GM18498 (cell line): ENCODE data around the gene RXYLT1.

ENCODE experiments used
- ATAC-seq: cut with Tn5 transposase; IDR thresholded peaks from one replicate; pipeline ENCODE4 v1.9.1; 2021; ENCODE audit warnings: mild to moderate bottlenecking, moderate library complexity; ENCODE audit not compliant: unreplicated experiment

The RXYLT1 gene

GRCh38 chr12:63802012-63802608, 22.4 kb downstream of the RXYLT1 start:
- ATAC-seq = no peak

- ATAC-seq = no peak
These were observed 25.0 kb downstream of the RXYLT1 start for GRCh38 chr12:63804746-63805145.

GRCh38 chr12:63805704-63806672, 26.3 kb downstream of the RXYLT1 start:
- no peak for ATAC-seq

GRCh38 chr12:63808631-63809030, 28.9 kb downstream of the RXYLT1 start:
- ATAC-seq = no peak

- no peak for ATAC-seq
These were observed 29.9 kb downstream of the RXYLT1 start for GRCh38 chr12:63809566-63809965.

- ATAC-seq = no peak
These were observed 31.6 kb downstream of the RXYLT1 start for GRCh38 chr12:63811334-63811733.

GRCh38 chr12:63811755-63812154, 32.0 kb downstream of the RXYLT1 start:
- ATAC-seq = no peak

- peak; percentile 48 for ATAC-seq
These were observed 34.5 kb downstream of the RXYLT1 start for GRCh38 chr12:63814146-63814772.

- ATAC-seq = no peak
These were observed 35.8 kb downstream of the RXYLT1 start for GRCh38 chr12:63815482-63815852.

GRCh38 chr12:63816031-63816430, 36.3 kb downstream of the RXYLT1 start:
- no peak for ATAC-seq

- no peak for ATAC-seq
These were observed 40.7 kb downstream of the RXYLT1 start for GRCh38 chr12:63820427-63820826.

GRCh38 chr12:63821781-63822251, 42.1 kb downstream of the RXYLT1 start:
- no peak for ATAC-seq

GRCh38 chr12:63822352-63822751, 42.6 kb downstream of the RXYLT1 start:
- no peak for ATAC-seq

- no peak for ATAC-seq
These were observed 43.3 kb downstream of the RXYLT1 start for GRCh38 chr12:63823040-63823439.

- peak; percentile 74 for ATAC-seq
These were observed 46.4 kb downstream of the RXYLT1 start for GRCh38 chr12:63826006-63826585.

- ATAC-seq = no peak
These were observed 49.2 kb downstream of the RXYLT1 start for GRCh38 chr12:63828867-63829266.

- ATAC-seq = no peak
These were observed 56.3 kb downstream of the RXYLT1 start for GRCh38 chr12:63836046-63836445.

- no peak for ATAC-seq
These were observed 57.2 kb downstream of the RXYLT1 start for GRCh38 chr12:63836936-63837335.

- ATAC-seq = no peak
These were observed 58.7 kb downstream of the RXYLT1 start for GRCh38 chr12:63838411-63838810.

- ATAC-seq = no peak
These were observed 61.3 kb downstream of the RXYLT1 start for GRCh38 chr12:63841011-63841410.

- ATAC-seq = no peak
These were observed 61.9 kb downstream of the RXYLT1 start for GRCh38 chr12:63841571-63841970.
